Measurements from ENCODE around the gene PLP2. TPM values are rescaled to one million over a fixed set of nuclear protein-coding genes. Genes with fewer than 3 reads are reported as not detected.
A peak's percentile ranks its signal among the peaks of the same experiment; 100 is the strongest.

Gene PLP2
- total and polyA plus RNA-seq, 2 of the 13 experiments (the other 11 are each of a cell fraction or from before 2014, with no cell fraction given) = 0.40 to 3.6 TPM

DNA sequence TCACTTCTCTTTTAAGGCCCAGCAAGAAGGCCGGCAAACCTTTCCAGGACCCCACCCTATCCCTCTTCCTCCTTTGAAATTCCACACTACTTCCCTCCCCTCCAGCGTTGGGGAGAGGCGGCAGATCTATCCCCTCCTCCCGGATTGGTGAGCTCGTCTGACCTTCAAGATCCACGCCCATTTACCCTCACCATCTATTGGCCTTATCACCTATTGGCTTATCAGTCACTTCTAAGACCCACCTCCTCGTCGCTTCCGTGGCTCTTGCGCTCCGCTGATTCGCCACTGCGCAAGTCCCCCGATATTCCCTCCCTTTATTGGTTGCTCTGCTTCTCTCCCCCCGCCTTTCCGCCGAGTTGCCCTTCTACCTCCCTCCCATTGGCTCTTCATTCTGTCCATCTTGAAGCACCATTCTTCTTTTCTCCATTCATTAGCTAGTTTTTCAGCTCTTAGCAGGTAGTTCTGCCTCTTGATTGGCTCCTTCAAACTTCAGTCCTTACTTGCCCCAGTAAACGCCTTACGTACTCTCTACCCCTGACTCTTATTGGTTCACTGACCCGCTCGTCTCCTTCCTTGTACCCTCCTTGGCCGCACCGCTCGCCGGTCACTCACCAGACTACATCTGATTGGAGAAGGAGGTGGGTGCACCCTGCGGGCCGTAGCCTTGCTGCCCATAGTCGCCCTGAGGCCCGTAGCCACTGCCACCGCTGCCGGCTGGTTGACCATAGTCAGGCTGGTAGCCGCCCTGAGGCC is 19.3 kb downstream of the PLP2 start (continued):
- TF ChIP-seq POLR2A (IDR thresholded peaks at IDR 0.05; ENCODE audit: insufficient read depth in 1 of 2, low read depth in 2 of 2, low read length in 2 of 2) (peak in 1 of 2 experiments; percentile 76; a peak in 2 of 4 replicates), ZNF687 (CRISPR knock-in tag; IDR thresholded peaks at IDR 0.05) (peak; percentile 64; the same call in 1 of the 2 replicates), ATAD3A (CRISPR knock-in tag; IDR thresholded peaks at IDR 0.05) (no peak), SP1 (IDR thresholded peaks at IDR 0.05) (no peak), SP1 (CRISPR knock-in tag; IDR thresholded peaks at IDR 0.05) (peak; percentile 20; the same call in 1 of the 2 replicates), FOXA1 (IDR thresholded peaks at IDR 0.05) (no peak), FOXA1 (CRISPR knock-in tag; IDR thresholded peaks at IDR 0.05) (no peak), NR2F6 (IDR thresholded peaks at IDR 0.05) (no peak), NR2F6 (CRISPR knock-in tag; IDR thresholded peaks at IDR 0.05) (no peak), SPEN (CRISPR knock-in tag; IDR thresholded peaks at IDR 0.05; ENCODE audit: low read depth) (0 out of 2 replicates have a peak, but pooled peaks have one; percentile 17), PBX3 (CRISPR knock-in tag; IDR thresholded peaks at IDR 0.05; ENCODE audit: borderline replicate concordance) (peak; percentile 76; the same call in 1 of the 2 replicates), SNAI1 (CRISPR knock-in tag; IDR thresholded peaks at IDR 0.05; ENCODE audit: borderline replicate concordance) (no peak), TCF7 (IDR thresholded peaks at IDR 0.05; ENCODE audit: low read depth) (no peak), DBP (CRISPR knock-in tag; IDR thresholded peaks at IDR 0.05; ENCODE audit: not compliant biosample characterization) (no peak), MAFF (IDR thresholded peaks at IDR 0.05; ENCODE audit: low read depth, low read length) (no peak), CREM (IDR thresholded peaks at IDR 0.05) (peak; percentile 85), CREM (CRISPR knock-in tag; IDR thresholded peaks at IDR 0.05) (no peak)
- TF ChIP-seq, protein P1, sequence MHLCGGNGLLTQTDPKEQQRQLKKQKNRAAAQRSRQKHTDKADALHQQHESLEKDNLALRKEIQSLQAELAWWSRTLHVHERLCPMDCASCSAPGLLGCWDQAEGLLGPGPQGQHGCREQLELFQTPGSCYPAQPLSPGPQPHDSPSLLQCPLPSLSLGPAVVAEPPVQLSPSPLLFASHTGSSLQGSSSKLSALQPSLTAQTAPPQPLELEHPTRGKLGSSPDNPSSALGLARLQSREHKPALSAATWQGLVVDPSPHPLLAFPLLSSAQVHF (CRISPR knock-in tag; IDR thresholded peaks at IDR 0.05) = no peak
- TF ChIP-seq, protein P2, sequence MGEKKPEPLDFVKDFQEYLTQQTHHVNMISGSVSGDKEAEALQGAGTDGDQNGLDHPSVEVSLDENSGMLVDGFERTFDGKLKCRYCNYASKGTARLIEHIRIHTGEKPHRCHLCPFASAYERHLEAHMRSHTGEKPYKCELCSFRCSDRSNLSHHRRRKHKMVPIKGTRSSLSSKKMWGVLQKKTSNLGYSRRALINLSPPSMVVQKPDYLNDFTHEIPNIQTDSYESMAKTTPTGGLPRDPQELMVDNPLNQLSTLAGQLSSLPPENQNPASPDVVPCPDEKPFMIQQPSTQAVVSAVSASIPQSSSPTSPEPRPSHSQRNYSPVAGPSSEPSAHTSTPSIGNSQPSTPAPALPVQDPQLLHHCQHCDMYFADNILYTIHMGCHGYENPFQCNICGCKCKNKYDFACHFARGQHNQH (CRISPR knock-in tag; IDR thresholded peaks at IDR 0.05) = 0 out of 2 replicates have a peak, but pooled peaks have one; percentile 39
- TF ChIP-seq, protein P3, sequence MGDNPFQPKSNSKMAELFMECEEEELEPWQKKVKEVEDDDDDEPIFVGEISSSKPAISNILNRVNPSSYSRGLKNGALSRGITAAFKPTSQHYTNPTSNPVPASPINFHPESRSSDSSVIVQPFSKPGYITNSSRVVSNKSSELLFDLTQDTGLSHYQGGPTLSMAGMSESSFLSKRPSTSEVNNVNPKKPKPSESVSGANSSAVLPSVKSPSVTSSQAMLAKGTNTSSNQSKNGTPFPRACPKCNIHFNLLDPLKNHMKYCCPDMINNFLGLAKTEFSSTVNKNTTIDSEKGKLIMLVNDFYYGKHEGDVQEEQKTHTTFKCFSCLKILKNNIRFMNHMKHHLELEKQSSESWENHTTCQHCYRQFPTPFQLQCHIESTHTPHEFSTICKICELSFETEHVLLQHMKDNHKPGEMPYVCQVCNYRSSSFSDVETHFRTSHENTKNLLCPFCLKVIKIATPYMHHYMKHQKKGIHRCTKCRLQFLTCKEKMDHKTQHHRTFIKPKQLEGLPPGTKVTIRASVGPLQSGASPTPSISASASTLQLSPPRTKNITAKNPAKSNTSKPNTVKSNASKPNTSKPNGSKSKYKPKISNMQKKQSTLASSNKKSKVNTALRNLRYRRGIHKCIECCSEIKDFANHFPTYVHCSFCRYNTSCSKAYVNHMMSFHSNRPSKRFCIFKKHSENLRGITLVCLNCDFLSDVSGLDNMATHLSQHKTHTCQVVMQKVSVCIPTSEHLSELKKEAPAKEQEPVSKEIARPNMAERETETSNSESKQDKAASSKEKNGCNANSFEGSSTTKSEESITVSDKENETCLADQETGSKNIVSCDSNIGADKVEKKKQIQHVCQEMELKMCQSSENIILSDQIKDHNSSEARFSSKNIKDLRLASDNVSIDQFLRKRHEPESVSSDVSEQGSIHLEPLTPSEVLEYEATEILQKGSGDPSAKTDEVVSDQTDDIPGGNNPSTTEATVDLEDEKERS (CRISPR knock-in tag; IDR thresholded peaks at IDR 0.05) = no peak
